ENCODE data around the gene MRGPRF.

MRGPRF gene

DNA sequence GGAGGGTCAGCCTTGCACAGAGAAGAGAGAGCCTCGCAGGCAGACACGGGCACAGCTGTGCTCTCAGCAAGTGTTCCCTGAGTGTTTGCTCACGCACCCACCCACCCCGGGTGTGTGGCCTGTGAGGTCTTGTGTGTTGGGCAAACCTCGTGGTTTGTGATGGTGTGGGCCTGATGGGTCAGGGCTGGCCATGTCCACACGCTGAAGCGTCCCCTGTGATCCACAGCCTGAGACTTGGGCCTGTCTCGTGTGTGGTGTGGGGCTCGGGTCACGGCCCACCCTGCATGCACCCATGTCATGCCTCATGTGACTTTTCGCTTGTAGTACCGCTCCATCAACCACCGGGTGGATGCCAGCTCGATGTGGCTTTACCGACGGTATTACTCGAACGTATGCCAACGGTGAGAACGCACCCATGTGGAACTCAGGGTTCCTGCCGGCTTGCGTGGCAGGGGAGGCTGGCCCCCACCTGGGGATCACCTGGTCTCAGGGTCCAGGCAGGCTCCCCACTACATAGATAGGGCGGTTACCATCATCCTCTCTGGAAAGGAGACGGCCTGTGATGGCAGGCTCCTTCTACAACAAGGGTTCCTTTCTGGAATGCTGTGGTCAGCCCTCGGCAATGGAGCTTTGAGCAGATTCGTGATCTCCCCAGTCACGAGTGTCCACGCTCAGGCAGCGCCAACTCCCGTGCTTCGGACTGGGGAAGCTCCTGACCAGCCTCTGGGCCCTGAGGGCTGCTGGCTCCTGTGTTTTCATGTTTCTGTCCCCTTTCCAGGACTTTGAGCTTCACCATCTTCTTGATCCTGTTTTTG lies 41.6 kb upstream of the MRGPRF start:
- TF ChIP-seq, protein P1, sequence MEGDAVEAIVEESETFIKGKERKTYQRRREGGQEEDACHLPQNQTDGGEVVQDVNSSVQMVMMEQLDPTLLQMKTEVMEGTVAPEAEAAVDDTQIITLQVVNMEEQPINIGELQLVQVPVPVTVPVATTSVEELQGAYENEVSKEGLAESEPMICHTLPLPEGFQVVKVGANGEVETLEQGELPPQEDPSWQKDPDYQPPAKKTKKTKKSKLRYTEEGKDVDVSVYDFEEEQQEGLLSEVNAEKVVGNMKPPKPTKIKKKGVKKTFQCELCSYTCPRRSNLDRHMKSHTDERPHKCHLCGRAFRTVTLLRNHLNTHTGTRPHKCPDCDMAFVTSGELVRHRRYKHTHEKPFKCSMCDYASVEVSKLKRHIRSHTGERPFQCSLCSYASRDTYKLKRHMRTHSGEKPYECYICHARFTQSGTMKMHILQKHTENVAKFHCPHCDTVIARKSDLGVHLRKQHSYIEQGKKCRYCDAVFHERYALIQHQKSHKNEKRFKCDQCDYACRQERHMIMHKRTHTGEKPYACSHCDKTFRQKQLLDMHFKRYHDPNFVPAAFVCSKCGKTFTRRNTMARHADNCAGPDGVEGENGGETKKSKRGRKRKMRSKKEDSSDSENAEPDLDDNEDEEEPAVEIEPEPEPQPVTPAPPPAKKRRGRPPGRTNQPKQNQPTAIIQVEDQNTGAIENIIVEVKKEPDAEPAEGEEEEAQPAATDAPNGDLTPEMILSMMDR (IDR thresholded peaks at IDR 0.05; ENCODE audit: insufficient read depth, low read length, missing control alignments), result no peak
- no peak overlapping the region for H3K4me3 ChIP-seq (ENCODE audit: low read depth, low read length)
- ChIA-PET POLR2A (no interaction called here), CTCF (no interaction called here)
- no peak for DNase-seq (ENCODE audit: low read depth, low spot score)

DNA sequence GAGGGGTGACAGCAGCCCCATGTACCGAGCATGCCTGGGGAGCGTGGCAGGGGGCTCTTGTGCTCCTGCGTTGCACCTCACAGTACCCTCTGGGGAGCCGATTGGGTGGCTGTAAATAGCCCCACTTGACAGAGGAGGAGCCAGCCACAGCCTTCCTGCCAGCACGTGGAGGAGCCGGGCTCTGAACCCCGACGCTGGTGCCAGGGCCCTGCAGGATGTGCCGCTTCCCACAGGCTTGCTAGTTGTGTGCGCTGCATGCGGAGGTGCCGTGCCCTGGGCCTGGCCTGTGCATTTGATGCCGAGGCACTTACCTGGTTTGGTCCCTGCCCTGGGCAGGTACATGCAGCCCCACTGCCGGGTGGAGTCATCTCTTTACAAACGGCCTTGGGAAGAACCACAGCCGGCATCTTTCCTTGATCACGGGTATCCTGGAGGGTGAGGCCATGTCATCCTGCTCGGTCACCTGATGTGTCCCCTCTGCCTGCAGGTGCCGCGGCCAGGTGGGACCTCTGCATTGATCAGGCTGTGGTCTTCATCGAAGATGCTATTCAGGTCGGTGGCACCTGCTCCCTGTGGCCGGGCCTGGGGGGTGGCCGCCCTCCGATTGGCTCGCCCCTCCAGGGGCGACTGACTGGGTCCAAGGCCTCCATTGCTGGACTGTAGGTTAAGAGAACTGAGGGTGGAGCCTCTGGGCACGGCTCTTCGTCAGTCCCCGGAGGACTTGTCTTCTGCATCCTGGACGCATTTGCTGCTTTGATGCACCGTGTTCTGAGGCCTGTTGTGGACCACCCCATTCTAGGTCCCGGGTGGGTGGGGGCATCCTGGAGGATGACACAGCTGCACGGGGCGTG lies 40.7 kb upstream of the MRGPRF start:
- ChIA-PET CTCF (no interaction called here), POLR2A (no interaction called here)
- TF ChIP-seq, protein P1 (IDR thresholded peaks at IDR 0.05; ENCODE audit: insufficient read depth, low read length, missing control alignments), result no peak
- no peak for DNase-seq (ENCODE audit: low read depth, low spot score)
- H3K4me3 ChIP-seq (ENCODE audit: low read depth, low read length), result no peak overlapping the region

- H3K4me3 ChIP-seq (ENCODE audit: low read depth, low read length), result no peak overlapping the region
- no peak for DNase-seq (ENCODE audit: low read depth, low spot score)
- CTCF ChIA-PET, result interaction anchor here (1.1 kb wide), 1 partner anchor 12 kb away, joined by 3 read pairs; no protein-coding TSS in a partner anchor
- POLR2A ChIA-PET, result no interaction called here
- TF ChIP-seq, protein P1 (IDR thresholded peaks at IDR 0.05; ENCODE audit: insufficient read depth, low read length, missing control alignments), result no peak
These were observed 40.1 kb upstream of the MRGPRF start for GRCh38 chr11:69053169-69053477.

- TF ChIP-seq, protein P1 (IDR thresholded peaks at IDR 0.05; ENCODE audit: insufficient read depth, low read length, missing control alignments), result no peak
- no peak for DNase-seq (ENCODE audit: low read depth, low spot score)
- no peak overlapping the region for H3K4me3 ChIP-seq (ENCODE audit: low read depth, low read length)
- CTCF ChIA-PET, result interaction anchor here (1.1 to 1.7 kb wide), 2 partner anchors 11 to 14 kb away, joined by 3 to 6 read pairs; no protein-coding TSS in a partner anchor
- POLR2A ChIA-PET, result interaction anchor here (0.6 kb wide), 1 partner anchor 42 kb away, joined by 3 read pairs; no protein-coding TSS in a partner anchor
These were observed 39.5 kb upstream of the MRGPRF start for GRCh38 chr11:69052343-69053168.

GRCh38 chr11:69051381-69052342 lies 38.6 kb upstream of the MRGPRF start:
- TF ChIP-seq, protein P1 (IDR thresholded peaks at IDR 0.05; ENCODE audit: insufficient read depth, low read length, missing control alignments), result no peak
- POLR2A ChIA-PET, result interaction anchor here (0.6 kb wide), 1 partner anchor 41 kb away, joined by 3 read pairs; no protein-coding TSS in a partner anchor
- CTCF ChIA-PET, result interaction anchor here (1.1 to 1.7 kb wide), 2 partner anchors 10 to 15 kb away, joined by 3 to 6 read pairs; no protein-coding TSS in a partner anchor
- no peak for DNase-seq (ENCODE audit: low read depth, low spot score)
- H3K4me3 ChIP-seq (ENCODE audit: low read depth, low read length), result no peak overlapping the region

Measured in AG04449 (cell line).